Liver (tissue), 9 donors: Measurements from ENCODE around the gene ARHGEF26. TPM values are rescaled to one million over a fixed set of nuclear protein-coding genes. Genes with fewer than 3 reads are reported as not detected.

Experiments
- DNase-seq: peaks from one replicate; pipeline ENCODE4 v3.0.0-alpha.2; 2017; ENCODE audit warnings: low spot score
- H3K27ac ChIP-seq, 2 donors: one replicate each; pipeline ENCODE4 v1.7.0; 2013; ENCODE audit warnings: inconsistent platforms in 2 of 2, low read length in 2 of 2, control low read depth in 1 of 2, low read depth in 1 of 2, mild to moderate bottlenecking in 1 of 2
- H3K27me3 ChIP-seq, 4 donors: one replicate each; pipeline versions ENCODE4 v1.6.1 to v1.7.0; 2013; ENCODE audit warnings: low read length in 3 of 4, inconsistent platforms in 1 of 4, mild to moderate bottlenecking in 1 of 4, moderate library complexity in 1 of 4; ENCODE audit not compliant: control insufficient read depth in 4 of 4, insufficient read depth in 4 of 4
- H3K36me3 ChIP-seq, 4 donors: one replicate each; pipeline versions ENCODE4 v1.6.1 to v1.7.0; 2013; ENCODE audit warnings: low read length in 3 of 4, mild to moderate bottlenecking in 3 of 4, low read depth in 1 of 4, moderate library complexity in 1 of 4; ENCODE audit not compliant: control insufficient read depth in 4 of 4, insufficient read depth in 3 of 4
- H3K4me1 ChIP-seq, 4 donors: one replicate each; pipeline versions ENCODE4 v1.6.1 to v1.7.0; 2013; ENCODE audit warnings: low read length in 3 of 4, mild to moderate bottlenecking in 3 of 4, moderate library complexity in 1 of 4; ENCODE audit not compliant: control insufficient read depth in 4 of 4, insufficient read depth in 4 of 4
- H3K4me3 ChIP-seq, 3 donors: one replicate each; pipeline versions ENCODE4 v1.6.1 to v1.7.0; 2013; ENCODE audit warnings: low read length in 3 of 3, control low read depth in 1 of 3, low read depth in 1 of 3, mild to moderate bottlenecking in 1 of 3
- H3K9ac ChIP-seq, 2 donors: one replicate each; pipeline ENCODE4 v1.7.0; 2013; ENCODE audit warnings: low read length in 2 of 2, mild to moderate bottlenecking in 2 of 2, moderate library complexity in 2 of 2, control low read depth in 1 of 2, low read depth in 1 of 2
- H3K9me3 ChIP-seq, 4 donors: one replicate each; pipeline versions ENCODE4 v1.6.1 to v1.7.0; 2013; ENCODE audit warnings: low read length in 3 of 4; ENCODE audit not compliant: control insufficient read depth in 4 of 4
- EGR1 ChIP-seq, 2 donors: IDR thresholded peaks; 2 replicates each; pipeline ENCODE4 v1.6.1; 2016 to 2018; ENCODE audit warnings: antibody characterized with exemption in 2 of 2, low read depth in 2 of 2
- FOXA1 ChIP-seq: IDR thresholded peaks from 2 replicates; pipeline ENCODE4 v1.6.1; 2016; ENCODE audit warnings: antibody characterized with exemption
- HNF4G ChIP-seq: IDR thresholded peaks from 2 replicates; pipeline ENCODE4 v1.6.1; 2016; ENCODE audit warnings: antibody characterized with exemption
- JUND ChIP-seq, 2 donors: IDR thresholded peaks; 2 replicates each; pipeline ENCODE4 v1.6.1; 2016; ENCODE audit warnings: antibody characterized with exemption in 2 of 2
- MAX ChIP-seq: IDR thresholded peaks from 2 replicates; pipeline ENCODE4 v1.6.1; 2016; ENCODE audit warnings: antibody characterized with exemption
- NR2F2 ChIP-seq: IDR thresholded peaks from 2 replicates; pipeline ENCODE4 v1.6.1; 2016; ENCODE audit warnings: antibody characterized with exemption
- REST ChIP-seq: IDR thresholded peaks from 2 replicates; pipeline ENCODE4 v1.6.1; 2016; ENCODE audit warnings: antibody characterized with exemption, mild to moderate bottlenecking
- RXRA ChIP-seq, 2 donors: IDR thresholded peaks; 2 replicates each; pipeline ENCODE4 v1.6.1; 2017 to 2018; ENCODE audit warnings: antibody characterized with exemption in 2 of 2, mild to moderate bottlenecking in 1 of 2
- SP1 ChIP-seq: IDR thresholded peaks from 2 replicates; pipeline ENCODE4 v1.6.1; 2018; ENCODE audit warnings: antibody characterized with exemption, mild to moderate bottlenecking
- TAF1 ChIP-seq: conservative IDR thresholded peaks from 2 replicates; pipeline ENCODE4 v1.6.1; 2016; ENCODE audit warnings: antibody characterized with exemption, mild to moderate bottlenecking
- YY1 ChIP-seq: IDR thresholded peaks from 2 replicates; pipeline ENCODE4 v1.6.1; 2016; ENCODE audit warnings: antibody characterized with exemption, mild to moderate bottlenecking
- WGBS: extraction: QIAGEN DNeasy Blood & Tissue Kit; methylation state at CpG from one replicate; pipeline ENCODE4 v1.1.7; 2013; 5-methylcytosine and 5-hydroxymethylcytosine counted together
- polyA plus RNA-seq, 2 donors: library from polyadenylated mRNA; stranded (reverse) in 1 of 2; unstranded in 1 of 2; fragments of 200-250 nt in 1 of 2; fragments of >200 nt in 1 of 2; fragmentation: Nextera tagmentation in 1 of 2; extraction: Ambion mirVana in 1 of 2; gene quantifications; one replicate each; pipeline versions ENCODE4 v1.2.1 to v1.2.3, GENCODE V29; 2013 to 2015
- total RNA-seq, 2 donors: library from RNA; depleted of rRNA; stranded (reverse); fragments of >200 nt; gene quantifications; one replicate each; pipeline ENCODE4 v1.2.3, GENCODE V29; 2014
- TF ChIP-seq, protein P1 (sequence below): fragments of 150-350 bp; IDR thresholded peaks from 2 replicates; pipeline ENCODE4 v1.5.1; 2017; ENCODE audit warnings: improper control_type of control experiment, low read depth, low read length; ENCODE audit not compliant: missing input control
- TF ChIP-seq, protein P2 (sequence below): IDR thresholded peaks from 2 replicates; pipeline ENCODE4 v1.6.1; 2016; ENCODE audit warnings: antibody characterized with exemption
- donor health status: healthy.
- donor health status: healthy.
- donor health status: healthy.
- donor health status: healthy.
- donor health status: healthy.

The ARHGEF26 gene
- total and polyA plus RNA-seq, 4 donors, result 1.4 to 27.9 (median 18.7) TPM

DNA sequence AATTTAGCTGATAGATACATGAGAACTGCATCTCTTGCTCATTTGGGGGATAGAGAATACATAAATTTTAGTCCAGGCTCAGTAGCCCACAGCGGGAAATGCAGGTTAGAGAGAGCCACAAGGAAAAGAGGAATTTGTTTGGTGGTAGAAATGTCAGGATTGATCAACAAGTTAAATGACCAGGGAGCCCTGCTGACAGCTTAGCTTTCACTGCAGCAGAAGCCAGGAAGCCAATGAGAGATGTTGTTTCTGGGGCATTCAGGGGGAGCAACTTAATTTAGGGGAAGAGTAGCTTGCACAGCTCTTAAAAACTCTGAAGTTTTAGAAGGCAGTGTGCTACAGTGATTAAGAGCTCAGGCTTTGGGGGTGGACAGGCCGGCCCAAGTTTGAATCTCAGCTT lies 22.7 kb downstream of the ARHGEF26 start:
- H3K27ac ChIP-seq, result no peak overlapping the region

More for the DNA sequence above, 22.7 kb downstream of the ARHGEF26 start:
- no peak for DNase-seq
- Histone ChIP-seq H3K4me3 (no peak overlapping the region), H3K27me3 (no peaks in the 10 kb centered on the region), H3K36me3 (peaks cover 0 to 6% (median 0%) of the 10 kb centered on the region in 4 donors), H3K9me3 (no peaks in the 10 kb centered on the region), H3K4me1 (peaks cover 7 to 51% (median 36%) of the 10 kb centered on the region in 4 donors), H3K9ac (no peak overlapping the region)
- WGBS, result 85% methylated on average over 2 of the region's 2 CpGs
- TF ChIP-seq, protein P1, sequence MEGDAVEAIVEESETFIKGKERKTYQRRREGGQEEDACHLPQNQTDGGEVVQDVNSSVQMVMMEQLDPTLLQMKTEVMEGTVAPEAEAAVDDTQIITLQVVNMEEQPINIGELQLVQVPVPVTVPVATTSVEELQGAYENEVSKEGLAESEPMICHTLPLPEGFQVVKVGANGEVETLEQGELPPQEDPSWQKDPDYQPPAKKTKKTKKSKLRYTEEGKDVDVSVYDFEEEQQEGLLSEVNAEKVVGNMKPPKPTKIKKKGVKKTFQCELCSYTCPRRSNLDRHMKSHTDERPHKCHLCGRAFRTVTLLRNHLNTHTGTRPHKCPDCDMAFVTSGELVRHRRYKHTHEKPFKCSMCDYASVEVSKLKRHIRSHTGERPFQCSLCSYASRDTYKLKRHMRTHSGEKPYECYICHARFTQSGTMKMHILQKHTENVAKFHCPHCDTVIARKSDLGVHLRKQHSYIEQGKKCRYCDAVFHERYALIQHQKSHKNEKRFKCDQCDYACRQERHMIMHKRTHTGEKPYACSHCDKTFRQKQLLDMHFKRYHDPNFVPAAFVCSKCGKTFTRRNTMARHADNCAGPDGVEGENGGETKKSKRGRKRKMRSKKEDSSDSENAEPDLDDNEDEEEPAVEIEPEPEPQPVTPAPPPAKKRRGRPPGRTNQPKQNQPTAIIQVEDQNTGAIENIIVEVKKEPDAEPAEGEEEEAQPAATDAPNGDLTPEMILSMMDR, result no peak
- TF ChIP-seq, protein P2, sequence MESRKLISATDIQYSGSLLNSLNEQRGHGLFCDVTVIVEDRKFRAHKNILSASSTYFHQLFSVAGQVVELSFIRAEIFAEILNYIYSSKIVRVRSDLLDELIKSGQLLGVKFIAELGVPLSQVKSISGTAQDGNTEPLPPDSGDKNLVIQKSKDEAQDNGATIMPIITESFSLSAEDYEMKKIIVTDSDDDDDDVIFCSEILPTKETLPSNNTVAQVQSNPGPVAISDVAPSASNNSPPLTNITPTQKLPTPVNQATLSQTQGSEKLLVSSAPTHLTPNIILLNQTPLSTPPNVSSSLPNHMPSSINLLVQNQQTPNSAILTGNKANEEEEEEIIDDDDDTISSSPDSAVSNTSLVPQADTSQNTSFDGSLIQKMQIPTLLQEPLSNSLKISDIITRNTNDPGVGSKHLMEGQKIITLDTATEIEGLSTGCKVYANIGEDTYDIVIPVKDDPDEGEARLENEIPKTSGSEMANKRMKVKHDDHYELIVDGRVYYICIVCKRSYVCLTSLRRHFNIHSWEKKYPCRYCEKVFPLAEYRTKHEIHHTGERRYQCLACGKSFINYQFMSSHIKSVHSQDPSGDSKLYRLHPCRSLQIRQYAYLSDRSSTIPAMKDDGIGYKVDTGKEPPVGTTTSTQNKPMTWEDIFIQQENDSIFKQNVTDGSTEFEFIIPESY, result no peak
- TF ChIP-seq JUND (IDR thresholded peaks at IDR 0.05), result no peak
- TF ChIP-seq REST, result no peak
- no peak for TF ChIP-seq SP1
- no peak for TF ChIP-seq TAF1
- TF ChIP-seq FOXA1, result no peak
- no peak for TF ChIP-seq YY1
- no peak for TF ChIP-seq MAX
- TF ChIP-seq HNF4G, result no peak
- TF ChIP-seq RXRA (IDR thresholded peaks at IDR 0.05), result no peak
- TF ChIP-seq EGR1 (IDR thresholded peaks at IDR 0.05; ENCODE audit: low read depth in 2 of 2), result no peak
- TF ChIP-seq NR2F2, result no peak
